CD14-positive monocyte (primary cell): ENCODE measurements around the gene VSIG1. TPM values are rescaled to one million over a fixed set of nuclear protein-coding genes. Genes with fewer than 3 reads are reported as not detected.

Source experiments
- DNase-seq, 3 donors: peaks; one replicate each; pipeline ENCODE4 v3.0.0-alpha.2; 2011 to 2022
- H2AFZ ChIP-seq: 2 replicates; pipeline ENCODE4 v1.6.0; 2012; ENCODE audit warnings: mild to moderate bottlenecking, low read depth, low read length, inconsistent platforms; ENCODE audit not compliant: insufficient read depth, poor library complexity, severe bottlenecking
- H3K27ac ChIP-seq, 2 donors: 1 replicate in 1 of 2; 2 replicates in 1 of 2; pipeline ENCODE4 v1.5.1; 2012 to 2013; ENCODE audit warnings: low read length in 2 of 2, control low read depth in 1 of 2, inconsistent platforms in 1 of 2, low read depth in 1 of 2, mild to moderate bottlenecking in 1 of 2
- H3K27me3 ChIP-seq, 2 donors: one replicate each; pipeline versions ENCODE4 v1.6.0 to v1.6.1; 2011 to 2013; ENCODE audit warnings: low read length in 2 of 2; ENCODE audit not compliant: control insufficient read depth in 2 of 2, insufficient read depth in 2 of 2
- H3K36me3 ChIP-seq, 2 donors: replicated peaks in 1 of 2; 1 replicate in 1 of 2; 2 replicates in 1 of 2; pipeline versions ENCODE4 v1.5.1 to v1.6.1; 2012 to 2013; ENCODE audit warnings: low read length in 2 of 2, control low read depth in 1 of 2, inconsistent platforms in 1 of 2, mild to moderate bottlenecking in 1 of 2; ENCODE audit not compliant: insufficient read depth in 2 of 2, control insufficient read depth in 1 of 2
- H3K4me1 ChIP-seq, 2 donors: 1 replicate in 1 of 2; 2 replicates in 1 of 2; pipeline versions ENCODE4 v1.5.1 to v1.6.1; 2012 to 2013; ENCODE audit warnings: low read length in 2 of 2, control low read depth in 1 of 2, inconsistent platforms in 1 of 2, mild to moderate bottlenecking in 1 of 2, moderate library complexity in 1 of 2; ENCODE audit not compliant: insufficient read depth in 2 of 2, control insufficient read depth in 1 of 2
- H3K4me2 ChIP-seq: replicated peaks from 2 replicates; pipeline ENCODE3; 2012; ENCODE audit warnings: low read length, moderate library complexity, mild to moderate bottlenecking; ENCODE audit not compliant: poor library complexity, severe bottlenecking; ENCODE audit errors: extremely low read depth
- H3K4me3 ChIP-seq, 3 experiments: fragments of 200-600 bp in 1 of 3; sonication (generic) in 1 of 3; replicated peaks in 1 of 3; 1 replicate in 2 of 3; 2 replicates in 1 of 3; pipeline ENCODE4 v1.5.1; 2011 to 2013; ENCODE audit warnings: low read length in 3 of 3, mild to moderate bottlenecking in 3 of 3, control low read depth in 2 of 3, low read depth in 2 of 3, inconsistent platforms in 1 of 3, moderate library complexity in 1 of 3
- H3K79me2 ChIP-seq: 2 replicates; pipeline ENCODE4 v1.6.0; 2012; ENCODE audit warnings: mild to moderate bottlenecking, control low read depth, inconsistent platforms, low read length, moderate library complexity; ENCODE audit not compliant: insufficient read depth
- H3K9ac ChIP-seq: 2 replicates; pipeline ENCODE4 v1.6.0; 2017; ENCODE audit warnings: low read length, mild to moderate bottlenecking; ENCODE audit not compliant: insufficient read depth, poor library complexity, severe bottlenecking
- H3K9me3 ChIP-seq, 2 donors: replicated peaks in 1 of 2; 1 replicate in 1 of 2; 2 replicates in 1 of 2; pipeline versions ENCODE4 v1.5.1 to v1.6.1; 2012 to 2013; ENCODE audit warnings: low read length in 2 of 2, control low read depth in 1 of 2; ENCODE audit not compliant: control insufficient read depth in 1 of 2, insufficient read depth in 1 of 2
- H4K20me1 ChIP-seq: 2 replicates; pipeline ENCODE4 v1.6.0; 2012; ENCODE audit warnings: mild to moderate bottlenecking, low read length, control low read depth, moderate library complexity; ENCODE audit not compliant: insufficient read depth
- H3K27ac Mint-ChIP-seq, 7 donors: one replicate each; pipeline ENCODE4 v1.8.0; 2020; ENCODE audit warnings: mild to moderate bottlenecking in 7 of 7, mixed read lengths in 7 of 7, moderate library complexity in 6 of 7, inconsistent platforms in 2 of 7
- H3K27me3 Mint-ChIP-seq, 3 donors: one replicate each; pipeline ENCODE4 v1.8.0; 2021 to 2022; ENCODE audit warnings: low read depth in 3 of 3, mild to moderate bottlenecking in 3 of 3, mixed read lengths in 3 of 3, moderate library complexity in 3 of 3, inconsistent platforms in 1 of 3
- H3K36me3 Mint-ChIP-seq, 2 donors: one replicate each; pipeline ENCODE4 v1.8.0; 2020; ENCODE audit warnings: mixed read lengths in 2 of 2, inconsistent platforms in 1 of 2, mild to moderate bottlenecking in 1 of 2
- H3K4me1 Mint-ChIP-seq: one replicate; pipeline ENCODE4 v1.8.0; 2020; ENCODE audit warnings: mild to moderate bottlenecking, mixed read lengths
- H3K4me3 Mint-ChIP-seq, 2 donors: one replicate each; pipeline ENCODE4 v1.8.0; 2020; ENCODE audit warnings: mild to moderate bottlenecking in 2 of 2, mixed read lengths in 2 of 2, moderate library complexity in 1 of 2
- H3K9me3 Mint-ChIP-seq, 7 donors: one replicate each; pipeline ENCODE4 v1.8.0; 2020 to 2022; ENCODE audit warnings: mixed read lengths in 7 of 7, mild to moderate bottlenecking in 6 of 7, moderate library complexity in 6 of 7, inconsistent platforms in 2 of 7
- CTCF ChIP-seq: fragments of 200-600 bp; IDR thresholded peaks from one replicate; pipeline ENCODE4 v1.8.0; 2022; ENCODE audit warnings: antibody characterized with exemption, mild to moderate bottlenecking
- WGBS: methylation state at CpG from one replicate; pipeline ENCODE4 v1.1.5; 2013; ENCODE audit warnings: missing lambda C conversion rate; ENCODE audit not compliant: insufficient coverage; 5-methylcytosine and 5-hydroxymethylcytosine counted together
- intact Hi-C, 2 donors: fragments of 100-400 bp; cut with micrococcal nuclease; formaldehyde crosslinking; loops; one replicate each; pipeline versions ENCODE4 v1.15.0 to v1.15.1; 2023
- polyA plus RNA-seq, 3 donors: library from polyadenylated mRNA; depleted of rRNA in 1 of 3; unstranded in 2 of 3; stranded (reverse) in 1 of 3; fragments of 300-500 nt in 2 of 3; fragments of >200 nt in 1 of 3; fragmentation: Illumina TruSeq in 2 of 3; gene quantifications; 1 replicate in 2 of 3; 2 replicates in 1 of 3; pipeline ENCODE4 v1.2.3, GENCODE V29; 2012 to 2021

VSIG1 gene
- polyA plus RNA-seq, 3 donors: not detected

GRCh38 chrX:108025376-108025775 lies 19.5 kb upstream of the VSIG1 start:
- no peak overlapping the region for H3K9ac ChIP-seq
- Mint-ChIP-seq H3K27ac (no peak overlapping the region), H3K4me1 (peaks cover 9% of the 10 kb centered on the region), H3K9me3 (no peaks in the 10 kb centered on the region), H3K27me3 (peaks cover 0 to 4% (median 2%) of the 10 kb centered on the region in 3 donors), H3K36me3 (no peaks in the 10 kb centered on the region), H3K4me3 (no peak overlapping the region)
- no peaks in the 10 kb centered on the region for H3K9me3 ChIP-seq
- H2AFZ ChIP-seq: no peak overlapping the region
- no peaks in the 10 kb centered on the region for H3K36me3 ChIP-seq
- H4K20me1 ChIP-seq: no peaks in the 10 kb centered on the region
- intact Hi-C loops: no loop called here
- no peak overlapping the region for H3K4me3 ChIP-seq
- H3K27ac ChIP-seq: no peak overlapping the region
- no CpG with 5 or more reads among the region's 1 CpG for WGBS
- H3K79me2 ChIP-seq: no peaks in the 10 kb centered on the region
- TF ChIP-seq CTCF: no peak
- H3K4me2 ChIP-seq: no peak overlapping the region
- H3K27me3 ChIP-seq: peaks cover 0 to 3% of the 10 kb centered on the region in 2 donors
- H3K4me1 ChIP-seq: no peaks in the 10 kb centered on the region
- no peak for DNase-seq

- no peak overlapping the region for H3K9ac ChIP-seq
- no peaks in the 10 kb centered on the region for H3K4me1 ChIP-seq
- TF ChIP-seq CTCF: no peak
- no peaks in the 10 kb centered on the region for H3K9me3 ChIP-seq
- Mint-ChIP-seq H3K27me3 (peaks cover 2 to 4% (median 2%) of the 10 kb centered on the region in 3 donors), H3K27ac (no peak overlapping the region), H3K4me1 (peaks cover 7% of the 10 kb centered on the region), H3K36me3 (no peaks in the 10 kb centered on the region), H3K9me3 (no peaks in the 10 kb centered on the region), H3K4me3 (no peak overlapping the region)
- H2AFZ ChIP-seq: no peak overlapping the region
- no peak overlapping the region for H3K4me3 ChIP-seq
- intact Hi-C loops: no loop called here
- H3K27ac ChIP-seq: no peak overlapping the region
- H3K27me3 ChIP-seq: peaks cover 0 to under 1% of the 10 kb centered on the region in 2 donors
- no peaks in the 10 kb centered on the region for H4K20me1 ChIP-seq
- H3K4me2 ChIP-seq: no peak overlapping the region
- DNase-seq: no peak
- H3K36me3 ChIP-seq: no peaks in the 10 kb centered on the region
- WGBS: no CpG with 5 or more reads among the region's 2 CpGs
- no peaks in the 10 kb centered on the region for H3K79me2 ChIP-seq
Observed at GRCh38 chrX:108025954-108026600, 18.8 kb upstream of the VSIG1 start.
